Liver (tissue), 9 donors: ENCODE results near the gene ZBTB47. TPM values are rescaled to one million over a fixed set of nuclear protein-coding genes. Genes with fewer than 3 reads are reported as not detected.

Experiments used
- DNase-seq: peaks from one replicate; pipeline ENCODE4 v3.0.0-alpha.2; 2017; ENCODE audit warnings: low spot score
- H3K27ac ChIP-seq, 2 donors: one replicate each; pipeline ENCODE4 v1.7.0; 2013; ENCODE audit warnings: inconsistent platforms in 2 of 2, low read length in 2 of 2, control low read depth in 1 of 2, low read depth in 1 of 2, mild to moderate bottlenecking in 1 of 2
- H3K27me3 ChIP-seq, 4 donors: one replicate each; pipeline versions ENCODE4 v1.6.1 to v1.7.0; 2013; ENCODE audit warnings: low read length in 3 of 4, inconsistent platforms in 1 of 4, mild to moderate bottlenecking in 1 of 4, moderate library complexity in 1 of 4; ENCODE audit not compliant: control insufficient read depth in 4 of 4, insufficient read depth in 4 of 4
- H3K36me3 ChIP-seq, 4 donors: one replicate each; pipeline versions ENCODE4 v1.6.1 to v1.7.0; 2013; ENCODE audit warnings: low read length in 3 of 4, mild to moderate bottlenecking in 3 of 4, low read depth in 1 of 4, moderate library complexity in 1 of 4; ENCODE audit not compliant: control insufficient read depth in 4 of 4, insufficient read depth in 3 of 4
- H3K4me1 ChIP-seq, 4 donors: one replicate each; pipeline versions ENCODE4 v1.6.1 to v1.7.0; 2013; ENCODE audit warnings: low read length in 3 of 4, mild to moderate bottlenecking in 3 of 4, moderate library complexity in 1 of 4; ENCODE audit not compliant: control insufficient read depth in 4 of 4, insufficient read depth in 4 of 4
- H3K4me3 ChIP-seq, 3 donors: one replicate each; pipeline versions ENCODE4 v1.6.1 to v1.7.0; 2013; ENCODE audit warnings: low read length in 3 of 3, control low read depth in 1 of 3, low read depth in 1 of 3, mild to moderate bottlenecking in 1 of 3
- H3K9ac ChIP-seq, 2 donors: one replicate each; pipeline ENCODE4 v1.7.0; 2013; ENCODE audit warnings: low read length in 2 of 2, mild to moderate bottlenecking in 2 of 2, moderate library complexity in 2 of 2, control low read depth in 1 of 2, low read depth in 1 of 2
- H3K9me3 ChIP-seq, 4 donors: one replicate each; pipeline versions ENCODE4 v1.6.1 to v1.7.0; 2013; ENCODE audit warnings: low read length in 3 of 4; ENCODE audit not compliant: control insufficient read depth in 4 of 4
- EGR1 ChIP-seq, 2 donors: IDR thresholded peaks; 2 replicates each; pipeline ENCODE4 v1.6.1; 2016 to 2018; ENCODE audit warnings: antibody characterized with exemption in 2 of 2, low read depth in 2 of 2
- FOXA1 ChIP-seq: IDR thresholded peaks from 2 replicates; pipeline ENCODE4 v1.6.1; 2016; ENCODE audit warnings: antibody characterized with exemption
- FOXA2 ChIP-seq: IDR thresholded peaks from 2 replicates; pipeline ENCODE4 v1.6.1; 2016; ENCODE audit warnings: antibody characterized with exemption
- GABPA ChIP-seq, 2 donors: IDR thresholded peaks in 1 of 2; conservative IDR thresholded peaks in 1 of 2; 2 replicates each; pipeline ENCODE4 v1.6.1; 2016; ENCODE audit warnings: antibody characterized with exemption in 2 of 2, mild to moderate bottlenecking in 1 of 2, moderate library complexity in 1 of 2
- HNF4A ChIP-seq, 2 donors: conservative IDR thresholded peaks; 2 replicates each; pipeline ENCODE4 v1.6.1; 2016; ENCODE audit warnings: antibody characterized with exemption in 2 of 2, mild to moderate bottlenecking in 2 of 2
- HNF4G ChIP-seq: IDR thresholded peaks from 2 replicates; pipeline ENCODE4 v1.6.1; 2016; ENCODE audit warnings: antibody characterized with exemption
- JUND ChIP-seq, 2 donors: IDR thresholded peaks; 2 replicates each; pipeline ENCODE4 v1.6.1; 2016; ENCODE audit warnings: antibody characterized with exemption in 2 of 2
- MAX ChIP-seq: IDR thresholded peaks from 2 replicates; pipeline ENCODE4 v1.6.1; 2016; ENCODE audit warnings: antibody characterized with exemption
- NR2F2 ChIP-seq: IDR thresholded peaks from 2 replicates; pipeline ENCODE4 v1.6.1; 2016; ENCODE audit warnings: antibody characterized with exemption
- RAD21 ChIP-seq, 2 donors: IDR thresholded peaks; 2 replicates each; pipeline ENCODE4 v1.6.1; 2016; ENCODE audit warnings: antibody characterized with exemption in 2 of 2, mild to moderate bottlenecking in 2 of 2
- REST ChIP-seq: IDR thresholded peaks from 2 replicates; pipeline ENCODE4 v1.6.1; 2016; ENCODE audit warnings: antibody characterized with exemption, mild to moderate bottlenecking
- SP1 ChIP-seq: IDR thresholded peaks from 2 replicates; pipeline ENCODE4 v1.6.1; 2018; ENCODE audit warnings: antibody characterized with exemption, mild to moderate bottlenecking
- YY1 ChIP-seq: IDR thresholded peaks from 2 replicates; pipeline ENCODE4 v1.6.1; 2016; ENCODE audit warnings: antibody characterized with exemption, mild to moderate bottlenecking
- WGBS: extraction: QIAGEN DNeasy Blood & Tissue Kit; methylation state at CpG from one replicate; pipeline ENCODE4 v1.1.7; 2013; 5-methylcytosine and 5-hydroxymethylcytosine counted together
- polyA plus RNA-seq, 2 donors: library from polyadenylated mRNA; stranded (reverse) in 1 of 2; unstranded in 1 of 2; fragments of 200-250 nt in 1 of 2; fragments of >200 nt in 1 of 2; fragmentation: Nextera tagmentation in 1 of 2; extraction: Ambion mirVana in 1 of 2; gene quantifications; one replicate each; pipeline versions ENCODE4 v1.2.1 to v1.2.3, GENCODE V29; 2013 to 2015
- total RNA-seq, 2 donors: library from RNA; depleted of rRNA; stranded (reverse); fragments of >200 nt; gene quantifications; one replicate each; pipeline ENCODE4 v1.2.3, GENCODE V29; 2014
- TF ChIP-seq, protein P1 (sequence below): fragments of 150-350 bp; IDR thresholded peaks from 2 replicates; pipeline ENCODE4 v1.5.1; 2017; ENCODE audit warnings: improper control_type of control experiment, low read depth, low read length; ENCODE audit not compliant: missing input control
- TF ChIP-seq, protein P2 (sequence below): IDR thresholded peaks from 2 replicates; pipeline ENCODE4 v1.6.1; 2016; ENCODE audit warnings: antibody characterized with exemption
- donor health status: healthy.
- donor health status: healthy.
- donor health status: healthy.
- donor health status: healthy.
- donor health status: healthy.

ZBTB47 gene
- total and polyA plus RNA-seq, 4 donors = 0.42 to 7.4 (median 4.2) TPM

GRCh38 chr3:42706721-42707619 lies 53.5 kb downstream of the ZBTB47 start:
- no peak overlapping the region for H3K4me3 ChIP-seq
- 74% methylated on average over 7 of the region's 7 CpGs for WGBS
- no peaks in the 10 kb centered on the region for H3K4me1 ChIP-seq
- TF ChIP-seq YY1 (no peak), HNF4G (no peak), SP1 (no peak), MAX (no peak), EGR1 (IDR thresholded peaks at IDR 0.05; ENCODE audit: low read depth in 2 of 2) (no peak), REST (no peak), FOXA2 (no peak), HNF4A (conservative IDR thresholded peaks at IDR 0.05) (no peak), RAD21 (IDR thresholded peaks at IDR 0.05) (no peak), FOXA1 (no peak), JUND (IDR thresholded peaks at IDR 0.05) (no peak), GABPA (IDR thresholded peaks at IDR 0.05 in 1 of 2, conservative IDR thresholded peaks at IDR 0.05 in 1 of 2) (no peak)
- TF ChIP-seq, protein P1, sequence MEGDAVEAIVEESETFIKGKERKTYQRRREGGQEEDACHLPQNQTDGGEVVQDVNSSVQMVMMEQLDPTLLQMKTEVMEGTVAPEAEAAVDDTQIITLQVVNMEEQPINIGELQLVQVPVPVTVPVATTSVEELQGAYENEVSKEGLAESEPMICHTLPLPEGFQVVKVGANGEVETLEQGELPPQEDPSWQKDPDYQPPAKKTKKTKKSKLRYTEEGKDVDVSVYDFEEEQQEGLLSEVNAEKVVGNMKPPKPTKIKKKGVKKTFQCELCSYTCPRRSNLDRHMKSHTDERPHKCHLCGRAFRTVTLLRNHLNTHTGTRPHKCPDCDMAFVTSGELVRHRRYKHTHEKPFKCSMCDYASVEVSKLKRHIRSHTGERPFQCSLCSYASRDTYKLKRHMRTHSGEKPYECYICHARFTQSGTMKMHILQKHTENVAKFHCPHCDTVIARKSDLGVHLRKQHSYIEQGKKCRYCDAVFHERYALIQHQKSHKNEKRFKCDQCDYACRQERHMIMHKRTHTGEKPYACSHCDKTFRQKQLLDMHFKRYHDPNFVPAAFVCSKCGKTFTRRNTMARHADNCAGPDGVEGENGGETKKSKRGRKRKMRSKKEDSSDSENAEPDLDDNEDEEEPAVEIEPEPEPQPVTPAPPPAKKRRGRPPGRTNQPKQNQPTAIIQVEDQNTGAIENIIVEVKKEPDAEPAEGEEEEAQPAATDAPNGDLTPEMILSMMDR = no peak
- TF ChIP-seq, protein P2, sequence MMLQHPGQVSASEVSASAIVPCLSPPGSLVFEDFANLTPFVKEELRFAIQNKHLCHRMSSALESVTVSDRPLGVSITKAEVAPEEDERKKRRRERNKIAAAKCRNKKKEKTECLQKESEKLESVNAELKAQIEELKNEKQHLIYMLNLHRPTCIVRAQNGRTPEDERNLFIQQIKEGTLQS = no peak
- no peaks in the 10 kb centered on the region for H3K27me3 ChIP-seq
- no peak overlapping the region for H3K27ac ChIP-seq
- no peaks in the 10 kb centered on the region for H3K9me3 ChIP-seq
- H3K9ac ChIP-seq = no peak overlapping the region
- H3K36me3 ChIP-seq = no peaks in the 10 kb centered on the region
- DNase-seq = no peak

DNA sequence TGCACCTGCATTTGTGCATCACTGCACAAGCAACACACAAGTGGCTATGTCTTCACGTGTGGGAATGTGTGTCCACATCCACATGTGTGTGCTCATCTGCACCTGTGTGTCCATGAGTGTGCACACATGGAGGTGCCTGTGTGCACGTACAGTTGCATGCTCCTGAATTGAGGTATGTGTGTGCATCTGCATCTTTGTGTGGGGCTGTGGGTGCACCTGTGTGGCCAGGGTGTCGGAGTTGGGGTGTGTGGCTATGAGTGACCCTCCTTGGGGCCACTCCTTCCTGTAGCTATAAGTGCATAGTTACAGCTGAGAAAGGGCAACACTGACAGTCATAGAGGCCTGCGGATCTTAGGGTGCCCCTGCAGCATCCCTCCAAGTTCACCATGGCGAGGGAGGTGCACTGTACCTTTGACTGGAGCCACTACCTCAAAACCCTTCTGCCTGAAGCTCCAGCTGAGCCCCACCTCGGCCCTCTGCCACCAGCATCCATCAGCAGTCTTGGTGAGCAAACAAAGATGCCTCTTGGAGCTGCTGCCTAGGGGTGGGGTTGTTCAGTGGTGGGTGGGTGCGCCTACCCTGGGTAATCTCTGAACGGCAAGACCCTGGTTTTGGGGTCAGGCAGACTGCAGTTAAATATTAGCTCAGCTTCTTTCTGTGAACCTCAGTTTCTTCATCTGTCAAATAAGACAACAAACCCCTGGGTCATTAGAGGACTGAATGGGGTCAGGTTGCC lies 54.3 kb downstream of the ZBTB47 start:
- no peak overlapping the region for H3K4me3 ChIP-seq
- H3K36me3 ChIP-seq = no peaks in the 10 kb centered on the region
- no peak overlapping the region for H3K27ac ChIP-seq
- no peak overlapping the region for H3K9ac ChIP-seq
- H3K27me3 ChIP-seq = no peaks in the 10 kb centered on the region
- DNase-seq = no peak
- WGBS = 73% methylated on average over 8 of the region's 8 CpGs
- no peaks in the 10 kb centered on the region for H3K4me1 ChIP-seq
- no peak for TF ChIP-seq FOXA2
- TF ChIP-seq NR2F2 = no peak
- H3K9me3 ChIP-seq = no peaks in the 10 kb centered on the region
